NCI-H146 treated with DMSO at 0.1 percent for 48 hours (cell line): ENCODE results near the gene SH3RF1.

ENCODE experiments used
- DNase-seq: peaks from one replicate; lab custom pipeline; 2025; ENCODE audit not compliant: unreplicated experiment; lab: John Stamatoyannopoulos, UW

The SH3RF1 gene

DNA sequence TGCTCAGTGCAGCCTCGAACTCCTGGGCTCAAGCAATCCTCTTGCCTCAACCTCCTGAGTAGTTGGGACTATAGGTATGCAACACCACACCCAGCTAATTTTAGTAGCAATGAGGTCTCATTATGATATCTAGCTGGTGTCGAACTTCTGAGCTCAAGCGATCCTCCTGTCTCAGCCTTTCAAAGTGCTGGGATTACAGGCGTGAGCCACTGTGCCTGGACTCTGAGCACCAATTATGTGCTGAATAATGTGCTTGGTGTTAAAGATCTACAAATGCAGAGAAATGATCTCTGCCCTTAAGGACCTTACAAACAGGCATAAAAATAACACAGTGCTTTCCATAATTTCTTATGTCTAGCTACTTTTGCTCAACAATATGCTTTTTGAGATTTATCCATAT, 131.7 kb downstream of the SH3RF1 start:
- DNase-seq, result no peak

GRCh38 chr4:169137558-169137920, 133.2 kb downstream of the SH3RF1 start:
- no peak for DNase-seq

DNA sequence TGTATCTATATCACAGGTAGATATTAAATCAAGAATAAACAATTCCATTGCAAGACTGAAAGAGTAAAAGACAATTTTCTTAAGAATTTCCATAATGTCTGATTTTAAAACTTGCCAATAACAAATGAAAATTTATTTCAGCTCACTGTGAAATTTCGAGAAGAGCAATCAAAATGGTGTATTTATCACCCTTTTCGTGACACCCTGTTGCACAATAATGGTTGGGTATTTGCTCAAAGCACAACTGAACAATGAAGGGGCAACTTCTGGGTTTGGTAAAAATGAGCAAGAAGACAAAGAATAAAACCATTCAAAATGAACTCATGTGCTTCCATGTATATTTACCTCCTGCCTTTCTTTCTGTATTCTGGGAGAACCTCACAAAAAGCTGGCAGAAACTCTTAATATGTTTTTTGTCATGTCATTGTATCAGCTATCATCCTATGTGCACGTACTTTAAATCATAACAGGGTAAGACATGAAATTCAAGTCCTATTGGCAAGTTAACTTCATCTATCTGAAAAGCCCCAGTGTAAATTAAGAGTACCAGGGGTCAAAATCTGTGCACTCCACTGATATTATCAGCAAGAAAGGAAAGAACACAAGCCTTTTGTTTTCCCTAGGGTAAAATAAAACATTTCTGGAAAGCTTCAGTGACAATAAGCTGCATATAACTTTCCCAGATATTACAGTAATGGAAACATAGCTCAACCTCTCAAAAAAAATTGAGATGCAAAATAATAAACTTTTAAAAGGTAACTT, 133.8 kb downstream of the SH3RF1 start:
- no peak for DNase-seq

GRCh38 chr4:169136330-169136729, 134.4 kb downstream of the SH3RF1 start:
- DNase-seq, result no peak

GRCh38 chr4:169135776-169136175, 135.0 kb downstream of the SH3RF1 start:
- no peak for DNase-seq

- no peak for DNase-seq
Observed at GRCh38 chr4:169133932-169134331, 136.8 kb downstream of the SH3RF1 start.

DNA sequence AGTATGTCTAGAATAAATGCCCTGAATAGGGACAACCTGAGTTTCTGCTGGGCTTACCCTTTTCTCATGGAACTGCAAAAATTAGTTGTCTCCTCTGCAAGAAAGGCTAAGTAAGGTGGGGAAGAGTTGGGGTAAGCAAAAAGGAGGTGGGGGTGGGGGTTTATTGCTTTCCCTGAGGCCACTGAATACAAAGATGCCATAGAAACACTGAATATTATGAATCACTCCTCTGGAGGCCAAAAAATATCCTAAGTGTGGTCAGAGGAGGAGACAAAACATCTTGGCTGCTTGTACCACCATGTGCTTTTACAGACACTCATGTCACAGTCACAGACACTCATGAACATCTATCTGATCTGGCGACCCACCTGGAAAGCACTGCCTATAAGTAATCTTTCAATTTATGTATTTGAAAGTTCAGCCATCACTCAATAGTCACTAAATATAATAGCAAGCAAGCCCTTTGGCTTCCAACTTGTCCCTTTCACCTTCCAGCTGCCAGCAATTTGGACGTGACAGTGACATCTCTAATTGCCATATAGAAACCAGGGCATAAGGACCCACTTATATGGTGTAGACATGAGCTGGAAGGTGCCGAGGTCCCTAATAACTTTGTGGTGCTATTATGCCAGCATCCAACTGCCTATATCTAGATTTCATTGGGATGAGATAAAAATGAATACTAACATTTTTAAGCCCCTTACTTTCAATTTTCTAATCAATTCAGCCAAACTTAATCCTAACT, 138.0 kb downstream of the SH3RF1 start:
- DNase-seq, result no peak

- DNase-seq, result no peak
Observed at GRCh38 chr4:169131556-169132208, 139.1 kb downstream of the SH3RF1 start.

DNA sequence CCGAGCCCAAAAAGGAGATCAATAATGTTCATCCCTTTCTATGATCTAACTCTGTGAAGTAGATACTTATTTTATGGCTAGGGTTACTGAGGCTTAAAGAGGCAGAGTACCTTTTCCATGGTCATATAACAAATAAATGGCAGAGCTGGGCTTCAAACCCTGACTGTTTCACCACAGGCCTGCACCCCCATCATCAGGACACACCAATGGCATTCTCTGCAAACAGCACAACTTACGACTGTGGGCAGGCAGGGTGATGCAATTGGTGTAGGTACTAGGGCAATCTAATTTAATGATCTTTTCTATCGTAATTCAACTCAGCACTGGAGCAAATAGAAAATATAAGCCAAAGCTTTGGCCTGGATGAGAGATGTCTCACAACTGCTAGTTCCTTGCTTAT, 141.9 kb downstream of the SH3RF1 start:
- no peak for DNase-seq

GRCh38 chr4:169127314-169127713, 143.4 kb downstream of the SH3RF1 start:
- DNase-seq, result no peak

GRCh38 chr4:169124661-169125060, 146.1 kb downstream of the SH3RF1 start:
- no peak for DNase-seq

- no peak for DNase-seq
Observed at GRCh38 chr4:169122422-169122821, 148.3 kb downstream of the SH3RF1 start.

GRCh38 chr4:169121861-169122382, 148.8 kb downstream of the SH3RF1 start:
- no peak for DNase-seq

GRCh38 chr4:169120624-169121023, 150.1 kb downstream of the SH3RF1 start:
- DNase-seq, result no peak

GRCh38 chr4:169119536-169119935, 151.2 kb downstream of the SH3RF1 start:
- DNase-seq, result no peak

GRCh38 chr4:169117591-169118081, 153.1 kb downstream of the SH3RF1 start:
- DNase-seq, result no peak

DNA sequence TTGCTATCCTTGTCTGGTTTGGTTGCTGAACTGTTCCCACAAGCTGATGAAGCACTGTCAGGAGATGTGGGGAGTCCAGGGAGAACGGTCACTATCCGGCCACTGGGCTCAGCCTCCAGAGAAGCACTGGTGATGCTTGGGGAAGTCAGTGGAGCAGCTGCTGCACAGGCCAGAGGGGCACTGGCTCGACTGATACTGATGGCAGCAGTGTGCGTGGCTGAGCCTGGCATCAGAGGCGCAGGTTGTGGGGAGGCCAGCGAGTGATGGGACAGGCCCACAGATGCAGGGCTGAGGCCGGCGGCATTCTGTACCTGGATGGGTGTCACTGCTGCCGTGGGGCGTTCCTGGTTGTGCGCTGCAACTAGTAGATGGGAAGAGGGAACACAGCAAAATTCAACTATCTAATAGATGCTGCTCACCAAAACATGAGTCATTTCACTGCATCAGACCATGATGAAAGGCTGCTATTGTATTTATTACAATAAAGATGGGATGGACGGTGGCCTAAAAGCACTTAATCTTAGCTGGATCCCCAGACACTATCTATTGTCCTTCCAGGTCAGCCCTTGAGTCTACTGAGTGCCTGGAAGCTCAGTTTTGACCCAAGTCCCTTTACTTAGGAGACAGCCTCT, 154.4 kb downstream of the SH3RF1 start:
- no peak for DNase-seq

DNA sequence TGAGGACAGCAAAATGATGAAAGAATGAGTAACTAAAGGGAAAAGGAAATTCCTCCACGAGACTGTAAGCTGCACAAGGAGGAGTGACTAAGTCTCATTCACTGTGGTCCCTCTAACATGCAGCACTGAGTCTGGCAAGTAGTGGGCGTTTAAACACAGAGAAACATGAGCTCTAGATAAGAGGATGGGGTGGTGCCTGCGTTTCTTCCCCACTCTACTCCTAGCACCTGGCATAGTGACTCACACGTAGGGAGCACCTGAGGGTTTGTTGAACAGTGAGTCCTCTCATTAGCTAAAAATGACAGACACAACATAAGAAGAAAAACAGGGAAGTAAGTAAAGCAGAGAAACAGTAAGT, 154.9 kb downstream of the SH3RF1 start:
- DNase-seq, result peak; percentile 1

GRCh38 chr4:169115144-169115896, 155.4 kb downstream of the SH3RF1 start:
- no peak for DNase-seq

- DNase-seq, result no peak
Observed at GRCh38 chr4:169114341-169114974, 156.3 kb downstream of the SH3RF1 start.
